ENCODE results near the gene KCNMA1. TPM values are rescaled to one million over a fixed set of nuclear protein-coding genes. Genes with fewer than 3 reads are reported as not detected.

KCNMA1 gene
- total RNA-seq, 1 donor from 2014 or later = 94.3 TPM

- Histone ChIP-seq H3K9me3 (no peaks in the 10 kb centered on the region), H3K4me1 (peaks cover 8% of the 10 kb centered on the region), H3K27ac (peak overlapping the region; percentile 28), H3K27me3 (no peaks in the 10 kb centered on the region), H3K36me3 (no peaks in the 10 kb centered on the region), H3K4me3 (no peak overlapping the region)
- DNase-seq (ENCODE audit: extremely low spot score in 2 of 2) = no peak
- TF ChIP-seq POLR2AphosphoS5 (IDR thresholded peaks at IDR 0.05; ENCODE audit: insufficient read depth in 1 of 2, low read depth in 1 of 2) (peak in 1 of 2 donors; percentile 12), POLR2A (IDR thresholded peaks at IDR 0.05) (no peak)
- intact Hi-C loops (cut with DNase I) = loop anchor here (10.0 kb wide), 1 partner anchor 216 kb away; no protein-coding TSS in a partner anchor
Measured at GRCh38 chr10:77179015-77179695, 458.5 kb downstream of the KCNMA1 start.

- TF ChIP-seq, protein P1, sequence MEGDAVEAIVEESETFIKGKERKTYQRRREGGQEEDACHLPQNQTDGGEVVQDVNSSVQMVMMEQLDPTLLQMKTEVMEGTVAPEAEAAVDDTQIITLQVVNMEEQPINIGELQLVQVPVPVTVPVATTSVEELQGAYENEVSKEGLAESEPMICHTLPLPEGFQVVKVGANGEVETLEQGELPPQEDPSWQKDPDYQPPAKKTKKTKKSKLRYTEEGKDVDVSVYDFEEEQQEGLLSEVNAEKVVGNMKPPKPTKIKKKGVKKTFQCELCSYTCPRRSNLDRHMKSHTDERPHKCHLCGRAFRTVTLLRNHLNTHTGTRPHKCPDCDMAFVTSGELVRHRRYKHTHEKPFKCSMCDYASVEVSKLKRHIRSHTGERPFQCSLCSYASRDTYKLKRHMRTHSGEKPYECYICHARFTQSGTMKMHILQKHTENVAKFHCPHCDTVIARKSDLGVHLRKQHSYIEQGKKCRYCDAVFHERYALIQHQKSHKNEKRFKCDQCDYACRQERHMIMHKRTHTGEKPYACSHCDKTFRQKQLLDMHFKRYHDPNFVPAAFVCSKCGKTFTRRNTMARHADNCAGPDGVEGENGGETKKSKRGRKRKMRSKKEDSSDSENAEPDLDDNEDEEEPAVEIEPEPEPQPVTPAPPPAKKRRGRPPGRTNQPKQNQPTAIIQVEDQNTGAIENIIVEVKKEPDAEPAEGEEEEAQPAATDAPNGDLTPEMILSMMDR (IDR thresholded peaks at IDR 0.05) = no peak
- TF ChIP-seq POLR2A (IDR thresholded peaks at IDR 0.05) = no peak
- no peak for TF ChIP-seq POLR2AphosphoS5 (IDR thresholded peaks at IDR 0.05; ENCODE audit: insufficient read depth in 1 of 2, low read depth in 1 of 2)
- no peak overlapping the region for H3K27ac ChIP-seq
- no peak overlapping the region for H3K4me3 ChIP-seq
- DNase-seq (ENCODE audit: extremely low spot score in 2 of 2) = no peak
- intact Hi-C loops (cut with DNase I) = loop anchor here (10.0 kb wide), 1 partner anchor 217 kb away; no protein-coding TSS in a partner anchor
- no peaks in the 10 kb centered on the region for H3K9me3 ChIP-seq
- peaks cover 8% of the 10 kb centered on the region for H3K4me1 ChIP-seq
- no peaks in the 10 kb centered on the region for H3K36me3 ChIP-seq
- no peaks in the 10 kb centered on the region for H3K27me3 ChIP-seq
Measured at GRCh38 chr10:77177589-77177988, 460.0 kb downstream of the KCNMA1 start.

DNA sequence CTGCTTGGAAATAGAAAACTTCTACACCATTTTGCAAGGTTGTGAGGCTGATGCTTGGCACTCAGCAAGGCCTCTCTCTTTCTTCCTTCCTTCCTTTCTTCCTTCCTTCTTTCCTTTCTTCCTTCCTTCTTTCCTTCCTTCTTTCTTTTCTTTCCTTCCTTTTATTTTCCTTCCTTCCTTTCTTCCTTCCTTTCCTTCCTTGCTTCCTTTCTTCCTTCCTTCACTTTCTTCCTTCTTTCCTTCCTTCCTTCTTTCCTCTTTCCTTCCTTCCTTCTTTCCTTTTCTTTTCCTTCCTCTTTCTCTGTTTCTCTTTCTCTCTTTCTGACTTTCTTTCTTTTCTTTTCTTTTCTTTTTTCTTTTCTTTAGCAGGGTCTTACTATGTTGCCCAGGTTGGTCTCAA is 460.4 kb downstream of the KCNMA1 start:
- Histone ChIP-seq H3K4me1 (peaks cover 8% of the 10 kb centered on the region), H3K4me3 (no peak overlapping the region), H3K27ac (no peak overlapping the region), H3K9me3 (no peaks in the 10 kb centered on the region), H3K27me3 (no peaks in the 10 kb centered on the region), H3K36me3 (no peaks in the 10 kb centered on the region)
- TF ChIP-seq POLR2AphosphoS5 (IDR thresholded peaks at IDR 0.05; ENCODE audit: insufficient read depth in 1 of 2, low read depth in 1 of 2) (no peak), POLR2A (IDR thresholded peaks at IDR 0.05) (no peak)
- TF ChIP-seq, protein P1 (IDR thresholded peaks at IDR 0.05) = no peak
- DNase-seq (ENCODE audit: extremely low spot score in 2 of 2) = no peak
- intact Hi-C loops (cut with DNase I) = loop anchor here (10.0 kb wide), 1 partner anchor 218 kb away; no protein-coding TSS in a partner anchor

DNA sequence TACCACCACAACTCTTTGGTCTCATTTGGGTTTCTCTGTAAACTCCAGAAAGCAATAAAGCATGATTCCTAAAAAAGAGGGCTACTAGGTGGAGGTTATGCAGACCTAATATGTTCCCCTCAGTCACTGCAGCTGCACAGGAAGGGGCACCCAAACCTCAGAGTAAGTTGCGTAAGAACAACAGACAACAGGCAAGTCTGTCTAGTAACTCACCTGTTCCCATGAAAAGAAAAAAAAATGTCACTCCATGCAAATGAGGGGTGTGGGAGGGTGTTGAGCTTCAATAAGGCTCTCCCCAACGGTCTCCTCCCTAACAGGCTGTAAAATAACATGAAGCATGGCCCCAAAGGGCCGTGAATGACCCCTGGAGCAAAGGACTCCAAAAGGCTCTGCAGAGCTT is 461.4 kb downstream of the KCNMA1 start:
- intact Hi-C loops (cut with DNase I) = loop anchor here (10.0 kb wide), 1 partner anchor 219 kb away; no protein-coding TSS in a partner anchor
- peaks cover 8% of the 10 kb centered on the region for H3K4me1 ChIP-seq
- no peak for DNase-seq (ENCODE audit: extremely low spot score in 2 of 2)
- H3K27me3 ChIP-seq = no peaks in the 10 kb centered on the region
- H3K27ac ChIP-seq = no peak overlapping the region
- H3K9me3 ChIP-seq = no peaks in the 10 kb centered on the region
- H3K36me3 ChIP-seq = no peaks in the 10 kb centered on the region
- TF ChIP-seq POLR2AphosphoS5 (IDR thresholded peaks at IDR 0.05; ENCODE audit: insufficient read depth in 1 of 2, low read depth in 1 of 2) (no peak), POLR2A (IDR thresholded peaks at IDR 0.05) (no peak)
- TF ChIP-seq, protein P1 (IDR thresholded peaks at IDR 0.05) = no peak
- no peak overlapping the region for H3K4me3 ChIP-seq

DNA sequence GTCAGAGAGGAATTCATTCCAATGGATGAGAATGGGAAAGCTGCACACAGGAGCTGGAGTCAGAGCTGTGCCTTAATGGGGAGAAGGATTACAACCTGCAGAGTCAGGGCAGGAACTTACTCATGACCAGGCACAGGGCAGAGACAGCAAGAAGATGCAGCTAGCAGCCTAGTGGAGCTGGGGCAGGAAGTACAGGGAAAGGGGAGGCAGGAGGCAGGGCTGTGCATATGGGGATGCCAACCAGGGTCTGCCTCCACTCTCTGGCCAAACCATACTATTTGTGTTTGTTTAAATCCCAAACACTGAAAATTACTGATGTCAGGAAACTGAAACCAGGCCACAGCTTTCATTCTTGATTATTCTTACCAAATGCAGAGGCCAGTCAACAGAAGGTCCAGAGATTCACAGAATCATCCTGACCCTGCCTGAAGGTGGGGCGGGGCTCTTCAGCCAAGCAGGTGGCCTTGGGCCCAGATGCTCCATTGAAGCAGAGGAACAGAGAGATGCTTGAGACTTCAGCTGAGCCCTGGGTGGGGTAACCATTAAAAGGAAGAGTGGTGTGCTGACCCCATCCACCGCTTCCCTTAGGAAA is 461.9 kb downstream of the KCNMA1 start:
- Histone ChIP-seq H3K36me3 (no peaks in the 10 kb centered on the region), H3K4me3 (no peak overlapping the region), H3K9me3 (no peaks in the 10 kb centered on the region), H3K27me3 (no peaks in the 10 kb centered on the region), H3K27ac (no peak overlapping the region), H3K4me1 (peaks cover 8% of the 10 kb centered on the region)
- DNase-seq (ENCODE audit: extremely low spot score in 2 of 2) = no peak
- TF ChIP-seq POLR2A (IDR thresholded peaks at IDR 0.05) (no peak), POLR2AphosphoS5 (IDR thresholded peaks at IDR 0.05; ENCODE audit: insufficient read depth in 1 of 2, low read depth in 1 of 2) (no peak)
- TF ChIP-seq, protein P1 (IDR thresholded peaks at IDR 0.05) = no peak
- intact Hi-C loops (cut with DNase I) = loop anchor here (10.0 kb wide), 1 partner anchor 219 kb away; no protein-coding TSS in a partner anchor

Measured in vagina (tissue), 2 donors.